ENCODE results near the gene ASB7. TPM values are rescaled to one million over a fixed set of nuclear protein-coding genes. Genes with fewer than 3 reads are reported as not detected.

ASB7 gene
- total and polyA plus RNA-seq, 2 donors from 2014 or later = 5.3 to 17.7 TPM

DNA sequence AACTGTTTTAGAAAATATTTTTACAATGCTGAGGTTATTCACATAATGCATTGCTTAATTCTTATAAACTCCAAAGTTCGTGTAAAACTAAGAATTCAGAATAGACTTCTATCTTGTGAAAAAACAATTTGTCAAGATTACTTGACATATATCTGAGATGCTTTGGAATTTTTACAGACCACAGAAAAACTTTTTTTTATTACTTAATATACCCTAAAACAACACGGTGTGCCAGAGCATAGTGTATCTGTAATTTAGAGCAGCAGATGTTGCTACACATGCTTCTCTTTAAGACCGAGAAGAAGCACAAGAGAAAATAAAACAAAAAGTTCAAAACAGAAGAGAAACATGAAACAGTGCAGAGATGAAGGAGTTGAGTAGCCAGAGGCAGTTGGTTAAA, 26.4 kb downstream of the ASB7 start:
- intact Hi-C loops (cut with DNase I) = loop anchor here (10.0 kb wide), 1 partner anchor 376 kb away; no protein-coding TSS in a partner anchor
- peaks cover 3 to 21% (median 8%) of the 10 kb centered on the region in 3 donors for H3K36me3 ChIP-seq (ENCODE audit: control insufficient read depth in 2 of 3, insufficient read depth in 3 of 3, low read length in 3 of 3)
- no peak overlapping the region for H3K27ac ChIP-seq (ENCODE audit: low read depth in 2 of 2, low read length in 2 of 2)
- H3K27me3 ChIP-seq (ENCODE audit: control insufficient read depth, insufficient read depth, low read length) = no peaks in the 10 kb centered on the region
- H3K4me3 ChIP-seq (ENCODE audit: low read length in 3 of 3) = no peak overlapping the region
- no peak for FAIRE-seq
- no peaks in the 10 kb centered on the region for H3K4me1 ChIP-seq (ENCODE audit: control insufficient read depth in 2 of 3, insufficient read depth in 2 of 3, low read depth in 1 of 3, low read length in 3 of 3)
- DNase-seq = no peak
- no peak overlapping the region for H3K9ac ChIP-seq (ENCODE audit: low read length in 3 of 3)
- no peaks in the 10 kb centered on the region for H3K9me3 ChIP-seq (ENCODE audit: control insufficient read depth in 2 of 3, insufficient read depth in 1 of 3, low read length in 3 of 3)
- TF ChIP-seq, protein P1, sequence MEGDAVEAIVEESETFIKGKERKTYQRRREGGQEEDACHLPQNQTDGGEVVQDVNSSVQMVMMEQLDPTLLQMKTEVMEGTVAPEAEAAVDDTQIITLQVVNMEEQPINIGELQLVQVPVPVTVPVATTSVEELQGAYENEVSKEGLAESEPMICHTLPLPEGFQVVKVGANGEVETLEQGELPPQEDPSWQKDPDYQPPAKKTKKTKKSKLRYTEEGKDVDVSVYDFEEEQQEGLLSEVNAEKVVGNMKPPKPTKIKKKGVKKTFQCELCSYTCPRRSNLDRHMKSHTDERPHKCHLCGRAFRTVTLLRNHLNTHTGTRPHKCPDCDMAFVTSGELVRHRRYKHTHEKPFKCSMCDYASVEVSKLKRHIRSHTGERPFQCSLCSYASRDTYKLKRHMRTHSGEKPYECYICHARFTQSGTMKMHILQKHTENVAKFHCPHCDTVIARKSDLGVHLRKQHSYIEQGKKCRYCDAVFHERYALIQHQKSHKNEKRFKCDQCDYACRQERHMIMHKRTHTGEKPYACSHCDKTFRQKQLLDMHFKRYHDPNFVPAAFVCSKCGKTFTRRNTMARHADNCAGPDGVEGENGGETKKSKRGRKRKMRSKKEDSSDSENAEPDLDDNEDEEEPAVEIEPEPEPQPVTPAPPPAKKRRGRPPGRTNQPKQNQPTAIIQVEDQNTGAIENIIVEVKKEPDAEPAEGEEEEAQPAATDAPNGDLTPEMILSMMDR (IDR thresholded peaks at IDR 0.05; ENCODE audit: borderline replicate concordance, extremely low read depth, insufficient read depth) = no peak

DNA sequence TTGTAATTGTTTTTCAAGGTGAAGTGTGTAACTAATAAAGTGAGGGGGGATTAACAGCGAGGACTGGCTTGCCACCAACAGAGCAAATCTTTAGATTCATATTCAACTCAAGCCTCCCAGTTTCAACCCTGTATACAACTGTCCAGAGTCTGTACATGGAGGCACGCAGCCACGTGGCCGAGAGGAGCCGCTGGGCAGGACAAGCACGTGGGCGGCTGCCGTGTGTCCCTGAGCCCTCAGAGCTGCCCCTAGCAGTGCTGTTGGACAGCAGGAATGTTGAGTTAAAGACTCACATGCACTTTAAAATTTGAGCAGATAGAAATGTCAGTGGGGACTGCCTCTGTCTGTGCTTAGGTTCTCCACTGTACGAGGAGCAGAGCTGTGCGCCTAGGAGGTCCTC, 29.4 kb downstream of the ASB7 start:
- Histone ChIP-seq H3K36me3 (ENCODE audit: control insufficient read depth in 2 of 3, insufficient read depth in 3 of 3, low read length in 3 of 3) (peaks cover 3 to 21% (median 8%) of the 10 kb centered on the region in 3 donors), H3K9me3 (ENCODE audit: control insufficient read depth in 2 of 3, insufficient read depth in 1 of 3, low read length in 3 of 3) (no peaks in the 10 kb centered on the region), H3K27me3 (ENCODE audit: control insufficient read depth, insufficient read depth, low read length) (no peaks in the 10 kb centered on the region), H3K9ac (ENCODE audit: low read length in 3 of 3) (no peak overlapping the region), H3K4me1 (ENCODE audit: control insufficient read depth in 2 of 3, insufficient read depth in 2 of 3, low read depth in 1 of 3, low read length in 3 of 3) (peaks cover 0 to 3% (median 0%) of the 10 kb centered on the region in 3 donors), H3K4me3 (ENCODE audit: low read length in 3 of 3) (no peak overlapping the region), H3K27ac (ENCODE audit: low read depth in 2 of 2, low read length in 2 of 2) (no peak overlapping the region)
- intact Hi-C loops (cut with DNase I) = loop anchor here (10.0 kb wide), 1 partner anchor 243 kb away; the partner anchor contains the start of gene ALDH1A3
- TF ChIP-seq, protein P1 (IDR thresholded peaks at IDR 0.05; ENCODE audit: borderline replicate concordance, extremely low read depth, insufficient read depth) = no peak
- FAIRE-seq = no peak
- DNase-seq = no peak

DNA sequence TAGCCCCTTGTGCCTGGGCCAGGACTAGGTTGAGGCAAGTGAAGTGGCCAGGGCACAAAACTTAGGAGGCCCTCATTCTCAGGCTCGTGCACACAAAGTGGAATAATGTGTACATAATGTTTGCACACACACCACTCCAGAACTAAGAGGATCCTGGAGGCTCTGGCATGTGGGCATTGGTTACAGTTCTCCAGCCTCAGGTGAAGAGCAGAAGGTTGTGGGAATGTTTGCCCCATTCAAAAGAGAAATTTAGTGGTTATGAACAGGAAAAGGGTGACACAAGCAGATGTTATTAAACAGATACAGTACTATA, 31.3 kb downstream of the ASB7 start:
- Histone ChIP-seq H3K27me3 (ENCODE audit: control insufficient read depth, insufficient read depth, low read length) (no peaks in the 10 kb centered on the region), H3K27ac (ENCODE audit: low read depth in 2 of 2, low read length in 2 of 2) (no peak overlapping the region), H3K9me3 (ENCODE audit: control insufficient read depth in 2 of 3, insufficient read depth in 1 of 3, low read length in 3 of 3) (no peaks in the 10 kb centered on the region), H3K9ac (ENCODE audit: low read length in 3 of 3) (no peak overlapping the region), H3K36me3 (ENCODE audit: control insufficient read depth in 2 of 3, insufficient read depth in 3 of 3, low read length in 3 of 3) (peaks cover 3 to 21% (median 8%) of the 10 kb centered on the region in 3 donors), H3K4me1 (ENCODE audit: control insufficient read depth in 2 of 3, insufficient read depth in 2 of 3, low read depth in 1 of 3, low read length in 3 of 3) (peaks cover 0 to 3% (median 0%) of the 10 kb centered on the region in 3 donors), H3K4me3 (ENCODE audit: low read length in 3 of 3) (no peak overlapping the region)
- TF ChIP-seq, protein P1 (IDR thresholded peaks at IDR 0.05; ENCODE audit: borderline replicate concordance, extremely low read depth, insufficient read depth) = no peak
- DNase-seq = no peak
- FAIRE-seq = no peak
- intact Hi-C loops (cut with DNase I) = loop anchor here (10.0 kb wide), 1 partner anchor 241 kb away; the partner anchor contains the start of gene ALDH1A3
